ENCODE data around the gene TIRAP. TPM values are rescaled to one million over a fixed set of nuclear protein-coding genes. Genes with fewer than 3 reads are reported as not detected.

TIRAP gene
- total and polyA plus RNA-seq, 9 of the 15 experiments (the other 6 are each of a cell fraction or from before 2014, with no cell fraction given): 0.60 to 8.7 (median 3.7) TPM

- TF ChIP-seq, protein P1, sequence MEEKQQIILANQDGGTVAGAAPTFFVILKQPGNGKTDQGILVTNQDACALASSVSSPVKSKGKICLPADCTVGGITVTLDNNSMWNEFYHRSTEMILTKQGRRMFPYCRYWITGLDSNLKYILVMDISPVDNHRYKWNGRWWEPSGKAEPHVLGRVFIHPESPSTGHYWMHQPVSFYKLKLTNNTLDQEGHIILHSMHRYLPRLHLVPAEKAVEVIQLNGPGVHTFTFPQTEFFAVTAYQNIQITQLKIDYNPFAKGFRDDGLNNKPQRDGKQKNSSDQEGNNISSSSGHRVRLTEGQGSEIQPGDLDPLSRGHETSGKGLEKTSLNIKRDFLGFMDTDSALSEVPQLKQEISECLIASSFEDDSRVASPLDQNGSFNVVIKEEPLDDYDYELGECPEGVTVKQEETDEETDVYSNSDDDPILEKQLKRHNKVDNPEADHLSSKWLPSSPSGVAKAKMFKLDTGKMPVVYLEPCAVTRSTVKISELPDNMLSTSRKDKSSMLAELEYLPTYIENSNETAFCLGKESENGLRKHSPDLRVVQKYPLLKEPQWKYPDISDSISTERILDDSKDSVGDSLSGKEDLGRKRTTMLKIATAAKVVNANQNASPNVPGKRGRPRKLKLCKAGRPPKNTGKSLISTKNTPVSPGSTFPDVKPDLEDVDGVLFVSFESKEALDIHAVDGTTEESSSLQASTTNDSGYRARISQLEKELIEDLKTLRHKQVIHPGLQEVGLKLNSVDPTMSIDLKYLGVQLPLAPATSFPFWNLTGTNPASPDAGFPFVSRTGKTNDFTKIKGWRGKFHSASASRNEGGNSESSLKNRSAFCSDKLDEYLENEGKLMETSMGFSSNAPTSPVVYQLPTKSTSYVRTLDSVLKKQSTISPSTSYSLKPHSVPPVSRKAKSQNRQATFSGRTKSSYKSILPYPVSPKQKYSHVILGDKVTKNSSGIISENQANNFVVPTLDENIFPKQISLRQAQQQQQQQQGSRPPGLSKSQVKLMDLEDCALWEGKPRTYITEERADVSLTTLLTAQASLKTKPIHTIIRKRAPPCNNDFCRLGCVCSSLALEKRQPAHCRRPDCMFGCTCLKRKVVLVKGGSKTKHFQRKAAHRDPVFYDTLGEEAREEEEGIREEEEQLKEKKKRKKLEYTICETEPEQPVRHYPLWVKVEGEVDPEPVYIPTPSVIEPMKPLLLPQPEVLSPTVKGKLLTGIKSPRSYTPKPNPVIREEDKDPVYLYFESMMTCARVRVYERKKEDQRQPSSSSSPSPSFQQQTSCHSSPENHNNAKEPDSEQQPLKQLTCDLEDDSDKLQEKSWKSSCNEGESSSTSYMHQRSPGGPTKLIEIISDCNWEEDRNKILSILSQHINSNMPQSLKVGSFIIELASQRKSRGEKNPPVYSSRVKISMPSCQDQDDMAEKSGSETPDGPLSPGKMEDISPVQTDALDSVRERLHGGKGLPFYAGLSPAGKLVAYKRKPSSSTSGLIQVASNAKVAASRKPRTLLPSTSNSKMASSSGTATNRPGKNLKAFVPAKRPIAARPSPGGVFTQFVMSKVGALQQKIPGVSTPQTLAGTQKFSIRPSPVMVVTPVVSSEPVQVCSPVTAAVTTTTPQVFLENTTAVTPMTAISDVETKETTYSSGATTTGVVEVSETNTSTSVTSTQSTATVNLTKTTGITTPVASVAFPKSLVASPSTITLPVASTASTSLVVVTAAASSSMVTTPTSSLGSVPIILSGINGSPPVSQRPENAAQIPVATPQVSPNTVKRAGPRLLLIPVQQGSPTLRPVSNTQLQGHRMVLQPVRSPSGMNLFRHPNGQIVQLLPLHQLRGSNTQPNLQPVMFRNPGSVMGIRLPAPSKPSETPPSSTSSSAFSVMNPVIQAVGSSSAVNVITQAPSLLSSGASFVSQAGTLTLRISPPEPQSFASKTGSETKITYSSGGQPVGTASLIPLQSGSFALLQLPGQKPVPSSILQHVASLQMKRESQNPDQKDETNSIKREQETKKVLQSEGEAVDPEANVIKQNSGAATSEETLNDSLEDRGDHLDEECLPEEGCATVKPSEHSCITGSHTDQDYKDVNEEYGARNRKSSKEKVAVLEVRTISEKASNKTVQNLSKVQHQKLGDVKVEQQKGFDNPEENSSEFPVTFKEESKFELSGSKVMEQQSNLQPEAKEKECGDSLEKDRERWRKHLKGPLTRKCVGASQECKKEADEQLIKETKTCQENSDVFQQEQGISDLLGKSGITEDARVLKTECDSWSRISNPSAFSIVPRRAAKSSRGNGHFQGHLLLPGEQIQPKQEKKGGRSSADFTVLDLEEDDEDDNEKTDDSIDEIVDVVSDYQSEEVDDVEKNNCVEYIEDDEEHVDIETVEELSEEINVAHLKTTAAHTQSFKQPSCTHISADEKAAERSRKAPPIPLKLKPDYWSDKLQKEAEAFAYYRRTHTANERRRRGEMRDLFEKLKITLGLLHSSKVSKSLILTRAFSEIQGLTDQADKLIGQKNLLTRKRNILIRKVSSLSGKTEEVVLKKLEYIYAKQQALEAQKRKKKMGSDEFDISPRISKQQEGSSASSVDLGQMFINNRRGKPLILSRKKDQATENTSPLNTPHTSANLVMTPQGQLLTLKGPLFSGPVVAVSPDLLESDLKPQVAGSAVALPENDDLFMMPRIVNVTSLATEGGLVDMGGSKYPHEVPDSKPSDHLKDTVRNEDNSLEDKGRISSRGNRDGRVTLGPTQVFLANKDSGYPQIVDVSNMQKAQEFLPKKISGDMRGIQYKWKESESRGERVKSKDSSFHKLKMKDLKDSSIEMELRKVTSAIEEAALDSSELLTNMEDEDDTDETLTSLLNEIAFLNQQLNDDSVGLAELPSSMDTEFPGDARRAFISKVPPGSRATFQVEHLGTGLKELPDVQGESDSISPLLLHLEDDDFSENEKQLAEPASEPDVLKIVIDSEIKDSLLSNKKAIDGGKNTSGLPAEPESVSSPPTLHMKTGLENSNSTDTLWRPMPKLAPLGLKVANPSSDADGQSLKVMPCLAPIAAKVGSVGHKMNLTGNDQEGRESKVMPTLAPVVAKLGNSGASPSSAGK (IDR thresholded peaks at IDR 0.05): no peak
- TF ChIP-seq KAT8 (IDR thresholded peaks at IDR 0.05; ENCODE audit: low read depth): no peak
- TF ChIP-seq ATF7 (IDR thresholded peaks at IDR 0.05): peak; percentile 88
- peak; percentile 67 for TF ChIP-seq CCNT2 (IDR thresholded peaks at IDR 0.05; ENCODE audit: borderline replicate concordance, extremely low read depth, insufficient read length, low read depth, low read length)
- no peak for TF ChIP-seq ZNF444 (CRISPR knock-in tag; IDR thresholded peaks at IDR 0.05)
- TF ChIP-seq, protein P2, sequence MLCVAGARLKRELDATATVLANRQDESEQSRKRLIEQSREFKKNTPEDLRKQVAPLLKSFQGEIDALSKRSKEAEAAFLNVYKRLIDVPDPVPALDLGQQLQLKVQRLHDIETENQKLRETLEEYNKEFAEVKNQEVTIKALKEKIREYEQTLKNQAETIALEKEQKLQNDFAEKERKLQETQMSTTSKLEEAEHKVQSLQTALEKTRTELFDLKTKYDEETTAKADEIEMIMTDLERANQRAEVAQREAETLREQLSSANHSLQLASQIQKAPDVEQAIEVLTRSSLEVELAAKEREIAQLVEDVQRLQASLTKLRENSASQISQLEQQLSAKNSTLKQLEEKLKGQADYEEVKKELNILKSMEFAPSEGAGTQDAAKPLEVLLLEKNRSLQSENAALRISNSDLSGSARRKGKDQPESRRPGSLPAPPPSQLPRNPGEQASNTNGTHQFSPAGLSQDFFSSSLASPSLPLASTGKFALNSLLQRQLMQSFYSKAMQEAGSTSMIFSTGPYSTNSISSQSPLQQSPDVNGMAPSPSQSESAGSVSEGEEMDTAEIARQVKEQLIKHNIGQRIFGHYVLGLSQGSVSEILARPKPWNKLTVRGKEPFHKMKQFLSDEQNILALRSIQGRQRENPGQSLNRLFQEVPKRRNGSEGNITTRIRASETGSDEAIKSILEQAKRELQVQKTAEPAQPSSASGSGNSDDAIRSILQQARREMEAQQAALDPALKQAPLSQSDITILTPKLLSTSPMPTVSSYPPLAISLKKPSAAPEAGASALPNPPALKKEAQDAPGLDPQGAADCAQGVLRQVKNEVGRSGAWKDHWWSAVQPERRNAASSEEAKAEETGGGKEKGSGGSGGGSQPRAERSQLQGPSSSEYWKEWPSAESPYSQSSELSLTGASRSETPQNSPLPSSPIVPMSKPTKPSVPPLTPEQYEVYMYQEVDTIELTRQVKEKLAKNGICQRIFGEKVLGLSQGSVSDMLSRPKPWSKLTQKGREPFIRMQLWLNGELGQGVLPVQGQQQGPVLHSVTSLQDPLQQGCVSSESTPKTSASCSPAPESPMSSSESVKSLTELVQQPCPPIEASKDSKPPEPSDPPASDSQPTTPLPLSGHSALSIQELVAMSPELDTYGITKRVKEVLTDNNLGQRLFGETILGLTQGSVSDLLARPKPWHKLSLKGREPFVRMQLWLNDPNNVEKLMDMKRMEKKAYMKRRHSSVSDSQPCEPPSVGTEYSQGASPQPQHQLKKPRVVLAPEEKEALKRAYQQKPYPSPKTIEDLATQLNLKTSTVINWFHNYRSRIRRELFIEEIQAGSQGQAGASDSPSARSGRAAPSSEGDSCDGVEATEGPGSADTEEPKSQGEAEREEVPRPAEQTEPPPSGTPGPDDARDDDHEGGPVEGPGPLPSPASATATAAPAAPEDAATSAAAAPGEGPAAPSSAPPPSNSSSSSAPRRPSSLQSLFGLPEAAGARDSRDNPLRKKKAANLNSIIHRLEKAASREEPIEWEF (CRISPR knock-in tag; IDR thresholded peaks at IDR 0.05): no peak
- no peak for TF ChIP-seq MAFK (IDR thresholded peaks at IDR 0.05; ENCODE audit: low read length)
- no peak for TF ChIP-seq BDP1 (IDR thresholded peaks at IDR 0.05; ENCODE audit: insufficient read depth, insufficient read length)
- no peak for TF ChIP-seq SMAD4 (CRISPR knock-in tag; conservative IDR thresholded peaks at IDR 0.05)
- TF ChIP-seq ZFP30 (CRISPR knock-in tag; IDR thresholded peaks at IDR 0.05; ENCODE audit: borderline replicate concordance): no peak
Observed at GRCh38 chr11:126268708-126269579, 13.9 kb upstream of the TIRAP start, which contains the start of the genes FOXRED1 and SRPRA (continued).

Data from K562 (cell line).